Daoy (cell line): ENCODE results near the gene HSPA2. TPM values are rescaled to one million over a fixed set of nuclear protein-coding genes. Genes with fewer than 3 reads are reported as not detected.

Experiments used
- DNase-seq: peaks from one replicate; pipeline ENCODE4 v3.0.0-alpha.2; 2015; ENCODE audit warnings: low read depth
- total RNA-seq: library from RNA; depleted of rRNA; stranded (reverse); fragments of >200 nt; shearing (Covaris generic); gene quantifications from 2 replicates; pipeline ENCODE4 v1.2.3, GENCODE V29; 2014; rRNA removed

Gene HSPA2
- 5.6 and 6.1 TPM in 2 replicates for total RNA-seq

DNA sequence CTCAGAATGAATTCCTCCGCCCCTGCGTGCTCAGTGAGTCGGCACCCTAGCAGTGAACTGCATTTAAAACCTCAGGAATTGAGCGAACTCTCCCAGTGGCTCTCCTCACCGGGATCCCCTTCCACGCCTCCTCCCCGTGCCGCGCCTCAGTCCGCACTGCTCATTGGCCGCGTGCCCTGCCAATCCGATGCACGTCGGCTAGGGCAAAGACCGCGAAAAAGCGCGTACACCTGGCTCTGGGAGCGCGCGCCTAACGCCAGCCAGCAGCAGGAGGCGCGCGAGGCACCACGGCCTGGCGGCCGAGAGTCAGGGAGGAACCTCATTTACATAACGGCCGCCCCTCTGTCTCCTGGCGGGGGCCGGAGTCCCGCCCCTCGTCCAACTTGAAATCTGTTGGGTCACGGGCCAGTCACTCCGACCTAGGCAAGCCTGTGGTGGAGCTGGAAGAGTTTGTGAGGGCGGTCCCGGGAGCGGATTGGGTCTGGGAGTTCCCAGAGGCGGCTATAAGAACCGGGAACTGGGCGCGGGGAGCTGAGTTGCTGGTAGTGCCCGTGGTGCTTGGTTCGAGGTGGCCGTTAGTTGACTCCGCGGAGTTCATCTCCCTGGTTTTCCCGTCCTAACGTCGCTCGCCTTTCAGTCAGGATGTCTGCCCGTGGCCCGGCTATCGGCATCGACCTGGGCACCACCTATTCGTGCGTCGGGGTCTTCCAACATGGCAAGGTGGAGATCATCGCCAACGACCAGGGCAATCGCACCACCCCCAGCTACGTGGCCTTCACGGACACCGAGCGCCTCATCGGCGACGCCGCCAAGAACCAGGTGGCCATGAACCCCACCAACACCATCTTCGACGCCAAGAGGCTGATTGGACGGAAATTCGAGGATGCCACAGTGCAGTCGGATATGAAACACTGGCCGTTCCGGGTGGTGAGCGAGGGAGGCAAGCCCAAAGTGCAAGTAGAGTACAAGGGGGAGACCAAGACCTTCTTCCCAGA is at the start of gene HSPA2:
HSPA2 (plus strand) TSS at position 534 of the 995 bp plus-strand sequence; CDS start at position 643, 109 bp downstream.
- DNase-seq = peak; percentile 100

DNA sequence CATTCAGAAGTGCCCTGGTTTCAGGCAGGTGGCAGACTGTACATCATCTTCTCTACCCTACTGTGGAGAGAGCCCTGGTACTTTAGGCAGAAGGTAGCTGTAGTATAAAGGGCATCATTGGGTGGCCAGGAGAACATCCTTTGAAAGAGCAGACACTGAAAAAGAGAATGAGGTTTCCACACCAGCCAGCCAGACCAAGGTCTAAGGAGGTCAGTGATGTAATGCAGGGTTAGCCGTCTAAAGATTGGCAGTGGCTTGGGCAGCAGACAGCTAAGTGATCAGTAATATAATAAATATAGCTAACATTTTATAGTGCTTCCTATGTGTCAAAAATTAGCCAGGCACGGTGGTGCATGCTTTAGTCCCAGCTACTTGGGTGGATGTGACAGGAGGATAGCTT is 48.9 kb upstream of the HSPA2 start:
- DNase-seq = no peak

DNA sequence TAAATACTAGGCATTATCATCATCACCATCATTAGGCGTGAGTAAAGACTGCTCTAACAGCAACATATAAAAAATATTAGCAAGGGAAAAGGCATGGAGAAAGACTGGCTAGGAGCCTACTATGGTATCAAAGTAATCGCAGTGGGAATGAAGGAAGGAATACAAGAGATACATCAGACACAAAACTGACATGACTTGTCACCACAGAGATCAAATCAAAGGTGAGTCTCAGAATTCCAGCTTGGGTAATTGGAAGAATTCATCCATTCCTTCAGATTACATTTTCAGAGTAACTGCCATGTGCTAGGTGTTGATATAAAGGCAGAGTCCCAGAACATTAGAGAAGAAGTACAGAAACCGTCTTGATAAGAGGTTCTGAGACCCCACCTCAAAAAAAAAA is 47.1 kb upstream of the HSPA2 start:
- DNase-seq = no peak

DNA sequence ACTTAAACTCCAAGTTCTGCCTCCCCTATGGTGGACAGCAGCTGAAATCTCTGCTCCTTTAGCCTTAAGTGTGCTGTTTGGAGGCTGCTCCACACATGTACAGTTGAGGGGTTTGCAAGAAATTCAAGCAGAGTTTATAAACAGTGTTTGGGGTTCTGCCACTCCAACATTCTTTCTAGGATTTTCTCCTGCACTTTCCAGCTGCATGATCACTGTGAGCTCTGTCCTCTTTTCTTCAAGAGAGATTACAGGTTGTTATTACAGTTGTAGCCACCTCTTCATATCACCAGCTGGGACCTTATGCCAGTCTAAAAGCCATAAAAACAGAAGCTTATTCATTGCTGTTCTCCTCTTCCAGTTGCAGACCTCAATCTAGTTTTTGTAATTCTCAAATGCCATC is 45.3 kb upstream of the HSPA2 start:
- no peak for DNase-seq

DNA sequence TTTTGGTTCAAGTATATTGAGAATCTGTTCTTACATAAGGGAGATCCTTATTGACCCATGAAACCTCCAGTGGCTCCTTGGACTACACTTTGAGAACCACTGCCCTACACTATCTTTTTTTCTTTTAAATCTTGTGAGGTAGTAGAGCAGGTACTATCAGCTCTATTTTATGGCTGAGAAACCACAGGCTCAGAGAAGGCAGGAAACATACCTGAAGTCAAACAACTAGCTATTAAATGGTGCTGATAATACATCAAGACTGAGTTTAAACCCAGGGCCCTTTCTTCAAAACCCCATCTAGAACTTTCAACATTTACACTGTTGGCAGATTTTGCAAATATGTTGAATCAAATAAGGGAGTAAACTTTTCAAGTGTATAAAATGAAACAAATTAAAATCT is 43.8 kb upstream of the HSPA2 start:
- DNase-seq = no peak

DNA sequence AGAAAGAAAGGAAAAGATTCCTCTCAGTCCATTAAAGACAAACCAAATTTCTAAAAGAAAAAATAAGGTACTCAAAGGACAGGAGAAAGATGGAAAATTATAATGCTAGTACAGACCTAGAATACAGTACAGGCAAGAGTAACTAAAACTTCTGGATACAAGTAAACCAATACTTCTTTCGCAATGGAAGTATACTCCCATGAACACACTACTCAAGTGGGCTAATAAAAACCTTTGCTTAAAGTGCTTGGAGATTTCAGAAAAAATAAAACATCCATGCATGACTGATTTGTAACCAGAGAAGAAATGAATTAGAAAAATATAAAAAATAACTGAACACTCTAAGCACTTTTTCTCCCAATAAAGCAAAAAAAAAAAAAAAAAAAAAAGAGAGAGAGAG is 40.5 kb upstream of the HSPA2 start:
- no peak for DNase-seq

DNA sequence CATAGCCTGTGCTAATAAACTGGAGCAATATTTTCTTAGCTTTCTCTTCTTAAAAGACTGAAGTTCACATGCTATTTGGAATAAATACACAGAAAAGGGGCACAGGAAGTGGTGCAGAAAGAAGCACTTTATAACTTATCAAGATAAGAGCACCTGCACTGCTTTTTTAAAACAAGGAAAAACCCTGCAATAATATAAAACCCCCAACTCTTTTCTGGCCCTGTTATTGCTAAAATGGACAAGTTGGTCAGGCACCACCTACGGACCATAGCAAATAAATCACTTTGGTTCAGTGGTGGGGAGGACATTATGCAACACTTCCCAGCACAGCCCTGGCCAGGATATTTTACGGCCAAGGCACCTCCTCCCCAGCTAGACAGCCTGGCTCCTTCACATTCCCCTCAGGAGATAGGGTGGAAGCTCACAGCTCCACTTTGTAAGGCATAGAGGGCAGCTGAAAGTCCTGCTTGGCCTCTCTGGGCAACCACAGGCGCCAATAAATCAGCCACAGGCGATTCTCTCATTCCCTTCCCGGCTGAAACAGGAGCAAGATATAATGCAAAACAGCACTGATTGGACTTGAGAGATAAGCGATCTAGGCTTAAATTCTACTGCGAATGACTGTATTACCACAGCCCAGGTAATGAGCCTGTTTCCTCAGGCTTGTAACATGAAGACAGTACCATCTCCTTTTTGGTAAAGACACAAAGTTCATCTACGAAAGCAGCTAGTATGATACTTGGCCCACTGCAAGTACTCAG is 39.0 kb upstream of the HSPA2 start:
- DNase-seq = peak; percentile 72

DNA sequence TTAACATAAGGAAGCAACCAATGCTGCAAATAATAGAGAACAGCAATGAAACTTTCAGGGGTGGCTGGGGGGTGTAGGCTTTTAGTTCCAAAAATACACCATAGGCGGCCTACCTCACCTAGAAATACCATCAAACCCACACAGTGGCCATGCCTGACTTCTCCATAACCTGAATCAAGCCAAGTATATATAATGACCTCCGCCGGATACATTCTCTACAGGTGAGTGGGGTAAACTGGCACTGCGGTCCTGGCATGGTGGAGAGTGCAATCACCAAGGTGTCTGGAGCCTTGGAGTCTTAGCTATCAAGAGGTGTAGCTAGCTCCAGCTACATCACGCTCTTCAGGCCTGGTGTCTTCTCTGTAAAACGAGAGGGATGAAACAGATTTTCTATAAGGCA is 38.1 kb upstream of the HSPA2 start:
- no peak for DNase-seq

DNA sequence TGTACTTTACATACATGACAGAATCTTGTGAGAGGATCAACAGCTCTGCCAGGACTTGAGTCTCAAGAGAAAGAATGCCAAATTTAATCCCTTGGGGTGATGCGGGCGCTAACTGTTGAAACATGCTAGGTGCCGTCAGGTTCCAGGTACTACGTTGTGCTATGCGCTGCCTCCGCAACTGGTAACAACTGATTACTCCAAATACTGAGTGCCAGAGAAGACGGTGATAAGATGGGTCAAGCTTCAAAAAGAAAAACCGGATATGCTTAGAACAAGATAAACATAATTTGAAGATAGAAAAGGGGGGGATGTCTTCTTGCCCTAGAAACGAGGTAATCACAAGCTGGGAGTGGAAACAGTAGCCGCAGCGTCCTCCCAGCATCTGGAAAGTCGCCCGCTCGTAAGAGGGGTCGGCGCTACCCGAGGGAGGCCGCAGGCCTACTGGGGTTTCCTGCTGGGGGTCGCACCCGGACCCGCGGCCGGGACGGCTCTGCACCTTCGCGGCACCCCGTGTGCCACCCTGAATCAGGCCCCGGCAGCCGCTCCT is 37.6 kb upstream of the HSPA2 start:
- DNase-seq = no peak

DNA sequence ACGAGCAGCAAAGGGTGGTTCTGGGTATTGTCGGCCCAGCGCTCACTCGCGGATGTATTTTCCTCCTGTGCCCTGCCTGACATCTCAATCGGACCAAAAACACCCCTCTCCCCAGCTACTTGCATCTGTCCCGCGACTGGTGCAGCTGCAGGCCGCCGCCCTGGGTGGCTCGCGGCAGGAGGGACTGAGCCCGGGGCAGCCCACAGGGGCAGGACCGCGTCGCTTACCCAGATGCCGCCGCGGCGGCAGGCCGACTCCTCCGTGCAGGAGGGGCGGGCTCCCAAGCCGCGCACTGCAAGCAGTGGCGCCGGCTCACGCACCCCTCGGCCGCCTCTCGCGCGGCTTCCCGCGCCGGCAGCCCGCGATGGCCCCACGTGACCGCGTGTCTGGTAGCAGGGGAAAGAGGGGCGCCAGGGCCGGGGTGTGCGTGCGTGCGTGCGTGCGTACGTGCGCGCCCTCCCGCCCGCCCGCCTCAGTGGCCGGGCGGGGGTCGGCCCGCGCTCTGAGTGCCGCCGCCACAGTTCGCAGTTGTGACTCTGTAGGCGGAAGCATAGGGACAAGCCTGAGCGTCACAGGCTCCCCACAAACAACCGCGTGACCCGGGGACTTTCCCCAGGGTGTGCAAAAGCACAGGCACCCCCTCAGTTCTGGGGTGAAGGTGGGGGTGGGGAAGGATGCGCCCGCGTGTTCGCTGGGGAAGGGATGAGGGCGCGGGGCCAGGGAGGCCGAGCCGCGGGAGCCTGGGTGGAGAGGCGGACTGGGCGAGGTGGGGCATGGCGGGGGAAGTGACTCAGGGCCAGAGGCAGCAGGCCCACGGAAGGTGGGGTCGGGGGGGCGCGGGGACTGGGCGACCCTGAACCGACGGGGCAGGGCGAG is 36.9 kb upstream of the HSPA2 start, which contains the start of gene ZBTB25:
ZBTB25 (minus strand) TSS at position 405 of the 876 bp plus-strand sequence. CDS start 13,305 bp downstream, outside the sequence.
- DNase-seq = peak; percentile 97

DNA sequence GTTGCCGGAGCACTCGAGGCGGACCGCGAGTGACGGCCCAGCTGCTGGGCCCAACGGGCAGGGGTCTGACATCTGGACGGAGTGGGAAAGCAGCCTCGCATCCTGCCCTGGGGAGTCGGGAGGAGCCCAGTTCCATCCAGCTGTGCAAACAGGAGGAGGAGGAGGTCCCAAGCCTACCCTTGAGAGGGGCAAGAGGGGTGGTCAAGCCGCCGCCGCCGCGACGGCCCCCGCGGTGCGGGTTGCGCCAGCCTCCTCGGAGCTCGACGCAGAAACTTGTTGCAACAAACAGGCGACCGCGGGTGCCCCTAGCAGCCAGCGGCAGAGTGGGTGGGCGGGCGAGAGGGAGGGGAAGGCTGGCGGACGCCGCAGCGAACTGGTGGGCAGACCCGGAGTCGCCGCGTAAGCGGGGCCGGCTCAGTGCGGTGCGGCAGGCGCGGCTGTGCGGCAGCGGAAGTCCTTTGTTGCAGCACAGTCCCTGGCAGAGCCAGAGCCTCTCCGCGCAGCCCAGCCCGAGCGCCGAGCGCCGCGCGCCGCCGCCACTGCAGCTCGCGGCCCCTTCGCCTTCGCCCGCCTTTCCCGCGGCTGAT is 36.1 kb upstream of the HSPA2 start, which contains the start of gene ZBTB1:
ZBTB1 (plus strand) TSS at position 461 of the 587 bp plus-strand sequence. CDS start 16,735 bp downstream, outside the sequence.
- peak; percentile 96 for DNase-seq

DNA sequence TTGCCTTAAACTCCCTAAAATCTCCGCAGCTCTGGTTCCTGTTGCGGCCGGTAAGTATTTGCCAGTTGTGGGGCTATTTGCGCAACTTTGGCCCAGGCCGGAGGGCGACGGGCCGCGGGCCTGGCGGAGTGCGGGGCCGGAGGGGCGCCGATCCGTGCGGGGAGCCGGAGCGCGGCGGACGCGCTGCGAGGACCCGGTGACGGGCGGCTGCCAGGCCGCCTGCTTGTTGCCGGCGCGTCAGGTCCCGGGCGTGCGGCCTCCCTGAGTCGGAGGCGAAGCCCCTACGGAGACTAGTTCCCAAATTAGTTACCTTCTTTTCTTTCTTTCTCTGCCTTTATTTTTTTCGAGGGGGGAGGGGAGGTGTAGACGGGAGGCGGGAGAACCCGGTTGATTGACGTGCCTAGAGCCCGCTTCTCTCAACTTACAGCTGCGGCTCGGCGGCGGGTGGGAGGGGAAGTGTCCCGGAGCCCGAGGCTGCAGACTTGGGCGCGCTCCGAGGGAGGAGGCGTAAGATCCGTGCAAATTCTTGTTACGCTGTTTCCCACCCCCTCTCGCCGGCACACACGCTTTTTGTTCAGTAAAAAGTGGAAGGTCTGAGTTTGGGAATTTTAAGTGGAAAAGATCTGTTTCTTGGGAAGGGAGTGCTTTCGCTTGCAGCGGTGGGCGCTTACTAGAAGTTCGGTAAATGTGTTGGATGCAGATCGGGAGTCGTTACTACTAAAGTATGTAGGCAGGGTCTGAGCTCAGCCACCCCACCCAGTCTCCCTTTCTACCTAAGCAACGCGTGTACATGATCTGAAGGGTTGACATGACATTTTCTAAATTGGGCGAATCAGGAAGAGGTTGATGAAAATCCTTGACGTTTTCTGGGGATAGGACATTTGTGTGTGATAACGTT is 35.4 kb upstream of the HSPA2 start:
- DNase-seq = peak; percentile 93

DNA sequence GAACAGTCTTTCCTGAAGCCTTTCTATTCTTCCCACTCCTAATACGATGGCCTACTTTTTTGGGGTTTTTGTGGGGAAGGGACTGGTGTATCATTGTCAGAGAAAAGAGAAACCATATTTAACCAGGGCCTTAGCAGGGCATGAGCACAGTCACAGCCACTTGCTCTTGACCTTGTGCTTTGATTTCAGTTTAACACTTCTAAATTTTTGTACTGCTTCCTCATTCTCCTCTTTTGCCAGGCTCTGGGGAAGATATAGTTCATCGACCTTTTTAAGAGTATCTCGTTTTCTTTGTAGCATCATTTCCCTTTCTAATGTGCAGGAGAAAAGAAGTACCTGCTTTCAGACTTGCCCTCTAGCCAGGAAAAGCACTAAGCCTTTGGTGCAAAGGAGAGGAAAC is 33.8 kb upstream of the HSPA2 start:
- no peak for DNase-seq

DNA sequence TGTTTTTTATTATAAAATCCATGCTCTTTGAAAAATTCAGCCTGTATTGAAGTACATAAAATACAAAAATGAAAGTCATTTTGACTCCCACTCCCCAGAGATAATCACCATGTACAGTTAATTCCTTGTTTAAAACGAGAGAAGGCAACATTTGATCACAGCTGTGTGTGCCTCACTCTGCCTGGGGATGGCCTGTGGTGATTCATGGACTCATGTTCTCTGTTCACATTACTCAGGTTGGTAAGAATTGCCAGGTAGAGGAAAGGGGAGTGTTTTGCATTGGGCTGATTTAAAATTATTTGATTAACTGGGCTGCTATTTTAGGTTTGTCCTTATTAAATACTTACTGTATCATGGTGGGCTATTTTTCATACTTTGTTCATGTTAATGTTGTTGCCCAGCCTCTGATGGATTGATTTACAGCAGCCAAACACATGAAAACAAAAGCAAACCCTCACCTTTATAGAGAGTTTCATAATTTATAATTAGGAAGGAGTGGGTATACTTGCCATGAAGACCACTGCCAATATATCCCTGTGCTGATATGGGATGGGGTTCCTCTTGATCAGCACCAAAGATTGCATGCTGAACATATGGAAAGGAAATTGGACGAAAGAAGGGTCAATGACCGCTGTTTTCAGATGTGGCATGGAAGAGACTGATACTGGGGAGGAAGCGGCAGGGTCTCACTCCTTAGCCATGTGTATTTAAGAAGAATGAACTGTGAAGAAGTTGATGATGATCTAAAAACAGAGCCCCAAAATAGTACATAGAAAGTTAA is 33.0 kb upstream of the HSPA2 start:
- DNase-seq = peak; percentile 52

DNA sequence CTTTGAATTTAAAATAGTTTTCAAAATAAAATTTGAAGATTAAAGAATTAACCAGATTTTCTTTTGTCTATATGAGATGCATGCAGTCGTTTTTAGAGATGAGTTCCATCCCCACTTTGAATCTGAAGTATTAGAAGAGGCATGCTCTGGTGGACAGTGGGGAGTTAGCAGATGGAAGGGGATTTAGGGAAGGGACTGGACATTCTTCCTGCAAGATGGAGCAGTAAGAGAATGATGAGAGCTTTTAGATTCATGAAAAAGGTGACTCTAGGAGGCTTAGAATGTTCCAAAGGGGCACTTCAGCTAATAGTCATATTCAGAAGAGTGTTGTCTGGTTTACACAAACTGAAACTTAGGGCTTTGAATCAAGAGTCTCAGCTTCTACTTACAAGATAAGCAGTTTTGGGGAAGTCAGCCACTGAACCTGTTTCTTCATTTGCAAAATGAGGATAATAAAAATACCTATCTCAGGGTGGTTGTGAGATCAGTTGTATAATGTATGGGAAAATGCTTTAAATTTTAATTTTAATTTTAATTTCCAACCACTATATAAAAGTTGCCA is 32.2 kb upstream of the HSPA2 start:
- no peak for DNase-seq

DNA sequence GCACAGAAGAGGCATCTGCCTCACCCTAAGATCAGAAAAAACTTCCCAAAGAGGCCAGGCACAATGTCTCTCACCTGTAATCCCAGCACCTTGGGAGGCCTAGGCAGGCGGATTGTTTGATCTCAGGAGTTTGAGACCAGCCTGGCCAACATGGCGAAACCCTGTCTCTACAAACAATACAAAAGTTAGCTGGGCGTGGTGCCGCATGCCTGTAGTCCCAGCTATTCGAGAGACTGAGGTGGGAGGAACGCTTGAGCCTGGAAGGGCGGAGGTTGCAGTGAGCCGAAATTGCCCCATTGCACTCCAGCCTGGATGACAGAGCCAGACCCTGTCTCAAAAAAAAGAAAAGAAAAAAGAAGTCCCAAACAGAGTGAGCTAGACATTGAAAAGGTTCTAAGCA is 31.5 kb upstream of the HSPA2 start:
- DNase-seq = no peak

DNA sequence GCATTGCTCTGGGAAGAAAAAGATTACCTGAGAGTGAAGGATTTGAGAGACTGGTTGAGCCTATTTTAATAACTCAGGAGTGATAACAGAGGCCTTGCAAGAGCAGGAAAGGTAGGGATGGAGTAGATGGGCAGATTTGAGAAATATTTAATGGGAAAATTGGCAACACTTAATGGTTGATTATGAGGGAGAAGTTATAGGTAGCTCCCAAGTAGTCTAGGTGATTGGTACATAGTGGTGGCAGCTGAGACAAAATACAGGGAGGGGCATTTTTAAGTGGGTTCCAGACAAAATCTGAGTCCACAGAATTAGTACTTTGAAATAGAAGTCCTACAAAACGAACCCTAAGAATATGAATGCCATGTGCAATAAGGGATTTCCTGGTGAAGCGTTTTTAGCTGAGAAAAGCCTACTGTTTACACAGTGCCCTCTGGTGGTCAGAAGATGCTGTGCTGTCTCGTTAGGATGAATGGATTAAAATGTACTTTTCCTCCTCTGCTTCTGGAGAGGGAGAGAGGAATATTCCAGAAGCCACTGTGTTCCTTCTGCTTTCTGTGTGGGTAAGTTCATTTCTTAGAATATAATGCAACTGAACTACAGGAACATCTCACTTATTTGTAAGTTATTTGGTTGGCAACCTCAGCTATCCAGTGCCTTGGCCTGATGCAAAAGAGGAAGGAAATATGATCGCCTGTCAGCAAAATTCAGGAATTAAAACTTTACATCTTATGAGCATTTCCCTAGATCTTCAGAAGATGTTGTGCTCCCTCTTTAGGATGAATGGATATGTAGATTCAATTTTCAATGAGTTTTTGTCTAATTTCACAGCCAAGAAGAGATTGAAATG is 29.5 kb upstream of the HSPA2 start:
- DNase-seq = peak; percentile 71

DNA sequence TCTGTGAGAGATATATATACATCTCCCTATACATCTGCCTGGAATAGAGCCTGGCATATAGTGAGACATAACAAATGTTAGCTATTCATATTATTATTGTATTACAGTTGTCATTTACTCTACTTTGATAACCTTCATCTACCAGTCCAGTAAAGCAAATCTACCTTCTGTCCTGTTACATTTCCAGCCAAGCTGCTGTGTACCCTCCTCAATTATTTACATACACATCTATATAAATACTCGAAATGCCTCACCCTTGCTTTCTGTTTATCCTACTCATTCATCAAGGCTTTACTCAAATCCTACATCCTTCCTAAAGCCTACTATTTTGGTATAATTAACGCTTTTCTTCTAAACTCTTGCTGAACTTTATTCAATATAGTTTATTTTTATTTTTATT is 27.3 kb upstream of the HSPA2 start:
- no peak for DNase-seq
